Measurements from ENCODE around the gene SLC8A1.

SLC8A1 gene

GRCh38 chr2:40243581-40244187 is 208.2 kb downstream of the SLC8A1 start:
- no peak overlapping the region for H3K4me3 ChIP-seq (ENCODE audit: low read depth, low read length)

GRCh38 chr2:40242315-40242714 is 209.6 kb downstream of the SLC8A1 start:
- in situ Hi-C loops (cut with HindIII; ENCODE audit: low sequenced_read_pairs), result loop anchor here (5.0 kb wide), 1 partner anchor 210 kb away; the partner anchor contains the start of gene SLC8A1
- DNase-seq (ENCODE audit: low read depth), result no peak
- no peak for TF ChIP-seq CTCF (IDR thresholded peaks at IDR 0.05; ENCODE audit: low read depth, low read length, missing control alignments)
- H3K4me3 ChIP-seq (ENCODE audit: low read depth, low read length), result no peak overlapping the region

More at GRCh38 chr2:40243581-40244187, 208.2 kb downstream of the SLC8A1 start:
- TF ChIP-seq CTCF (IDR thresholded peaks at IDR 0.05; ENCODE audit: low read depth, low read length, missing control alignments), result no peak
- in situ Hi-C loops (cut with HindIII; ENCODE audit: low sequenced_read_pairs), result loop anchor here (5.0 kb wide), 1 partner anchor 209 kb away; the partner anchor contains the start of gene SLC8A1
- peak; percentile 96 for DNase-seq (ENCODE audit: low read depth)

- in situ Hi-C loops (cut with HindIII; ENCODE audit: low sequenced_read_pairs), result loop anchor here (5.0 kb wide), 1 partner anchor 212 kb away; the partner anchor contains the start of gene SLC8A1
- peak; percentile 90 for DNase-seq (ENCODE audit: low read depth)
- H3K4me3 ChIP-seq (ENCODE audit: low read depth, low read length), result no peak overlapping the region
- TF ChIP-seq CTCF (IDR thresholded peaks at IDR 0.05; ENCODE audit: low read depth, low read length, missing control alignments), result no peak
Observed at GRCh38 chr2:40240070-40240469, 211.8 kb downstream of the SLC8A1 start.

GRCh38 chr2:40230707-40231432 is 221.0 kb downstream of the SLC8A1 start:
- no peak overlapping the region for H3K4me3 ChIP-seq (ENCODE audit: low read depth, low read length)
- in situ Hi-C loops (cut with HindIII; ENCODE audit: low sequenced_read_pairs), result no loop called here
- no peak for DNase-seq (ENCODE audit: low read depth)
- TF ChIP-seq CTCF (IDR thresholded peaks at IDR 0.05; ENCODE audit: low read depth, low read length, missing control alignments), result no peak

- in situ Hi-C loops (cut with HindIII; ENCODE audit: low sequenced_read_pairs), result no loop called here
- no peak overlapping the region for H3K4me3 ChIP-seq (ENCODE audit: low read depth, low read length)
- no peak for DNase-seq (ENCODE audit: low read depth)
Observed at GRCh38 chr2:40230186-40230585, 221.7 kb downstream of the SLC8A1 start.

GRCh38 chr2:40228310-40228709 is 223.6 kb downstream of the SLC8A1 start:
- TF ChIP-seq CTCF (IDR thresholded peaks at IDR 0.05; ENCODE audit: low read depth, low read length, missing control alignments), result no peak
- no peak overlapping the region for H3K4me3 ChIP-seq (ENCODE audit: low read depth, low read length)
- DNase-seq (ENCODE audit: low read depth), result no peak
- in situ Hi-C loops (cut with HindIII; ENCODE audit: low sequenced_read_pairs), result no loop called here

More at GRCh38 chr2:40230186-40230585, 221.7 kb downstream of the SLC8A1 start:
- TF ChIP-seq CTCF (IDR thresholded peaks at IDR 0.05; ENCODE audit: low read depth, low read length, missing control alignments), result no peak

Data from astrocyte of the cerebellum (primary cell).